SU-DHL-6 (cell line): ENCODE measurements around the gene ALG6.

Experiments used
- CTCF ChIP-seq: fragments of 200-600 bp; sonication (generic); IDR thresholded peaks from one replicate; pipeline ENCODE4 v1.5.1; 2017; ENCODE audit warnings: antibody characterized with exemption, mild to moderate bottlenecking, low read length, moderate library complexity; ENCODE audit not compliant: insufficient read depth, poor library complexity, severe bottlenecking
- EZH2phosphoT487 ChIP-seq: fragments of 200-600 bp; sonication (generic), shearing (Covaris generic); conservative IDR thresholded peaks from 2 replicates; pipeline ENCODE4 v1.6.1; 2018; ENCODE audit warnings: mild to moderate bottlenecking, antibody characterized with exemption, low read length, moderate library complexity, mixed read lengths

DNA sequence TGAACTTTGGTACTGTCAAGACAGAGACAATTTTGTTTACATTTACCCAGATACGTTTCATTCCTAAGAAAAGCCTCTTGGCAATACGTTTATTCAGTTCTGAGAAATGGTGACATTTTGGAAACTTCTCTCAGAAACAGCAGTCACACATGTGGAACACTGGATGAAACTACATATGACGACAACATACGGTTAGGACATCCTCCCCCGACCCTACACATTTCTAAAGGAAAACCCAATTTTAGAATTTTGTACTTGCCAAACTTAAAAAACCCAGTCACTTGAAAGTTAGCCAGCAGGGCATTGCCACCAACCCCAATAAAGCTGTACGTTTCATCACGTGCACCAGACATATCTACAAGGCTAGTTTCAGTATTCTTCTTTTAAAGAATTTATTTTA lies 98.8 kb downstream of the ALG6 start:
- TF ChIP-seq CTCF = no peak
- no peak for TF ChIP-seq EZH2phosphoT487
